K562 (cell line): Measurements from ENCODE around the gene DHRS12. TPM values are rescaled to one million over a fixed set of nuclear protein-coding genes. Genes with fewer than 3 reads are reported as not detected.

ENCODE experiments used
- ATAC-seq: fragments of 200-7000 bp; cut with Tn5 transposase; 3 replicates; pipeline ENCODE4 v1.9.1; 2020; ENCODE audit warnings: moderate library complexity
- BruUV-seq: library from RNA; stranded (reverse); fragments of 400-500 nt; replicated peaks from 2 replicates; lab custom pipeline; 2021; lab: Mats Ljungman, UMichigan
- CTCF ChIA-PET: fragments of 300-600 bp; formaldehyde crosslinking; extraction: SDS; loops from one replicate; lab custom pipeline; 2021; ENCODE audit warnings: low intra/inter-chr PET ratio; lab: Yijun Ruan, JAX
- POLR2A ChIA-PET: fragments of 300-600, 350-650 bp; sonication (Branson Sonifier 250); formaldehyde crosslinking; extraction: SDS; loops from one replicate; lab custom pipeline; 2021; ENCODE audit warnings: antibody characterized with exemption, inconsistent platforms; lab: Yijun Ruan, JAX
- DNase-seq, 4 experiments: peaks; one replicate each; pipeline versions ENCODE4 v3.0.0 to v3.0.0-alpha.2; 2011 to 2018; ENCODE audit warnings: low spot score in 3 of 4, mixed read lengths in 3 of 4; ENCODE audit errors: extremely low read depth in 1 of 4
- FAIRE-seq: peaks from 2 replicates; lab custom pipeline; 2011; peaks lifted over from hg19 to GRCh38; lab: Jason Lieb, UNC
- H2AFZ ChIP-seq: 2 replicates; pipeline ENCODE4 v1.6.0; 2011; ENCODE audit warnings: low read depth, low read length, control low read depth, inconsistent platforms
- H3K27ac ChIP-seq: fragments of 200-600 bp; 3 replicates; pipeline ENCODE4 v1.8.0; 2011; ENCODE audit warnings: low read depth, mild to moderate bottlenecking, control low read depth, inconsistent platforms, low read length, moderate library complexity, mixed read lengths; ENCODE audit errors: extremely low read depth
- H3K27me3 ChIP-seq, 2 experiments: fragments of 300-600 bp in 1 of 2; 2 replicates in 1 of 2; 3 replicates in 1 of 2; pipeline versions ENCODE4 v1.6.0 to v1.8.0; 2011; ENCODE audit warnings: inconsistent platforms in 2 of 2, low read length in 2 of 2, mild to moderate bottlenecking in 1 of 2, mixed read lengths in 1 of 2, moderate library complexity in 1 of 2; ENCODE audit not compliant: control insufficient read depth in 2 of 2, insufficient read depth in 2 of 2
- H3K36me3 ChIP-seq: fragments of 300-600 bp; 3 replicates; pipeline ENCODE4 v1.8.0; 2011; ENCODE audit warnings: mild to moderate bottlenecking, low read length, inconsistent platforms; ENCODE audit not compliant: control insufficient read depth, insufficient read depth
- H3K4me1 ChIP-seq, 2 experiments: fragments of 200-600 bp in 1 of 2; replicated peaks in 1 of 2; 2 replicates in 1 of 2; 3 replicates in 1 of 2; pipeline versions ENCODE4 v1.5.1 to v1.8.0; 2011; ENCODE audit warnings: inconsistent platforms in 2 of 2, low read length in 2 of 2, mild to moderate bottlenecking in 1 of 2, mixed read lengths in 1 of 2, moderate library complexity in 1 of 2; ENCODE audit not compliant: control insufficient read depth in 2 of 2, insufficient read depth in 2 of 2
- H3K4me2 ChIP-seq: 2 replicates; pipeline ENCODE4 v1.6.1; 2011; ENCODE audit warnings: low read length, control low read depth, inconsistent platforms, mixed read lengths; ENCODE audit not compliant: insufficient read depth
- H3K4me3 ChIP-seq: fragments of 200-600 bp; sonication (generic), shearing (Covaris generic); 2 replicates; pipeline ENCODE4 v1.5.1; 2016; ENCODE audit warnings: control low read depth, inconsistent platforms
- H3K79me2 ChIP-seq: fragments of 200-600 bp; 3 replicates; pipeline ENCODE4 v1.8.0; 2011; ENCODE audit warnings: low read length, inconsistent platforms; ENCODE audit not compliant: control insufficient read depth, insufficient read depth
- H3K9ac ChIP-seq, 2 experiments: 2 replicates each; pipeline versions ENCODE4 v1.6.0 to v1.6.1; 2011; ENCODE audit warnings: low read depth in 2 of 2, low read length in 2 of 2, control low read depth in 1 of 2, inconsistent platforms in 1 of 2, mild to moderate bottlenecking in 1 of 2, mixed read lengths in 1 of 2; ENCODE audit not compliant: insufficient read depth in 1 of 2
- H3K9me1 ChIP-seq: one replicate; pipeline ENCODE4 v1.6.0; 2011; ENCODE audit warnings: inconsistent platforms, mild to moderate bottlenecking, low read length, moderate library complexity; ENCODE audit not compliant: control insufficient read depth, insufficient read depth
- H3K9me3 ChIP-seq: replicated peaks from 2 replicates; pipeline ENCODE4 v1.5.1; 2011; ENCODE audit warnings: low read depth, low read length, inconsistent platforms; ENCODE audit not compliant: control insufficient read depth, insufficient read depth
- H4K20me1 ChIP-seq: replicated peaks from 2 replicates; pipeline ENCODE4 v1.6.1; 2011; ENCODE audit warnings: low read length, inconsistent platforms, mixed read lengths; ENCODE audit not compliant: control insufficient read depth, insufficient read depth
- CXXC5 ChIP-seq: fragments of 250-450 bp; sonication (Bioruptor Pico); IDR thresholded peaks from 2 replicates; pipeline ENCODE4 v1.8.0; 2022; ENCODE audit warnings: inconsistent platforms, mild to moderate bottlenecking, moderate library complexity
- MEF2D ChIP-seq: conservative IDR thresholded peaks from 2 replicates; pipeline ENCODE4 v1.6.1; 2016; ENCODE audit warnings: low read depth, missing genetic modification characterization, missing compliant biosample characterization
- NFE2 ChIP-seq: IDR thresholded peaks from 2 replicates; pipeline ENCODE4 v1.6.1; 2014; ENCODE audit warnings: antibody characterized with exemption, low read depth
- SIN3B ChIP-seq: fragments of 450-650 bp; IDR thresholded peaks from 2 replicates; pipeline ENCODE4 v1.6.1; 2017; ENCODE audit warnings: low read depth, mild to moderate bottlenecking, moderate library complexity
- SMARCB1 ChIP-seq: IDR thresholded peaks from 2 replicates; pipeline ENCODE4 v1.6.1; 2011; ENCODE audit warnings: improper control_type of control experiment, low read depth; ENCODE audit not compliant: insufficient read length
- ZNF232 ChIP-seq: sonication (generic); formaldehyde crosslinking; IDR thresholded peaks from 2 replicates; pipeline ENCODE4 v1.8.0; 2022; ENCODE audit warnings: mild to moderate bottlenecking, missing genetic modification reagents
- WGBS: fragments of 100-300 bp; shearing (Covaris generic); methylation state at CpG from one replicate; pipeline ENCODE4 v1.1.6; 2016; ENCODE audit warnings: low coverage, mixed read lengths; ENCODE audit not compliant: insufficient coverage; ENCODE audit errors: missing lambda C conversion rate; 5-methylcytosine and 5-hydroxymethylcytosine counted together
- in situ Hi-C: fragments of 300-500 bp; cut with MboI; formaldehyde crosslinking; loops from 4 replicates; pipeline ENCODE4 v1.15.0; 2018; ENCODE audit warnings: inconsistent platforms, mixed read lengths
- intact Hi-C: fragments of 100-400 bp; cut with micrococcal nuclease; formaldehyde crosslinking; loops from 2 replicates; pipeline ENCODE4 v1.14.2; 2022
- polyA plus RNA-seq, 8 experiments: library from polyadenylated mRNA; depleted of rRNA in 4 of 8; stranded (reverse) in 5 of 8; unstranded in 3 of 8; fragments of >200 nt; fragmentation: Nextera tagmentation in 2 of 8; fragmentation: Illumina TruSeq in 1 of 8; extraction: Ambion mirVana in 2 of 8; extraction: Trizol in 1 of 8; gene quantifications; 2 replicates each; pipeline versions ENCODE4 v1.2.1 to v1.2.3, GENCODE V29; 2011 to 2014; ENCODE audit warnings: inconsistent platforms in 1 of 8, missing spikeins in 1 of 8
- total RNA-seq, 7 experiments: library from RNA; depleted of rRNA in 6 of 7; stranded (reverse); fragments of >200 nt in 6 of 7; fragmentation: Illumina TruSeq in 2 of 7; extraction: Trizol in 2 of 7; gene quantifications; 2 replicates each; pipeline versions ENCODE4 v1.2.1 to v1.2.3, GENCODE V29; 2011 to 2021; ENCODE audit warnings: low replicate concordance in 1 of 7
- TF ChIP-seq, protein P1 (sequence below): sonication (generic); formaldehyde crosslinking; IDR thresholded peaks from 2 replicates; pipeline ENCODE4 v1.8.1; 2023; ENCODE audit warnings: mild to moderate bottlenecking, missing genetic modification reagents
- TF ChIP-seq, protein P2 (sequence below): fragments of 450-650 bp; conservative IDR thresholded peaks from 2 replicates; pipeline ENCODE4 v1.6.1; 2016; ENCODE audit warnings: missing genetic modification characterization, low read depth, mild to moderate bottlenecking, control low read depth, missing compliant biosample characterization
- TF ChIP-seq, protein P3 (sequence below): fragments of 250-450 bp; sonication (Bioruptor Pico); IDR thresholded peaks from 2 replicates; pipeline ENCODE4 v1.4.0; 2020; ENCODE audit warnings: mild to moderate bottlenecking

The DHRS12 gene
- total and polyA plus RNA-seq, 9 of the 15 experiments (the other 6 are each of a cell fraction or from before 2014, with no cell fraction given) = 0.62 to 2.7 (median 0.98) TPM

DNA sequence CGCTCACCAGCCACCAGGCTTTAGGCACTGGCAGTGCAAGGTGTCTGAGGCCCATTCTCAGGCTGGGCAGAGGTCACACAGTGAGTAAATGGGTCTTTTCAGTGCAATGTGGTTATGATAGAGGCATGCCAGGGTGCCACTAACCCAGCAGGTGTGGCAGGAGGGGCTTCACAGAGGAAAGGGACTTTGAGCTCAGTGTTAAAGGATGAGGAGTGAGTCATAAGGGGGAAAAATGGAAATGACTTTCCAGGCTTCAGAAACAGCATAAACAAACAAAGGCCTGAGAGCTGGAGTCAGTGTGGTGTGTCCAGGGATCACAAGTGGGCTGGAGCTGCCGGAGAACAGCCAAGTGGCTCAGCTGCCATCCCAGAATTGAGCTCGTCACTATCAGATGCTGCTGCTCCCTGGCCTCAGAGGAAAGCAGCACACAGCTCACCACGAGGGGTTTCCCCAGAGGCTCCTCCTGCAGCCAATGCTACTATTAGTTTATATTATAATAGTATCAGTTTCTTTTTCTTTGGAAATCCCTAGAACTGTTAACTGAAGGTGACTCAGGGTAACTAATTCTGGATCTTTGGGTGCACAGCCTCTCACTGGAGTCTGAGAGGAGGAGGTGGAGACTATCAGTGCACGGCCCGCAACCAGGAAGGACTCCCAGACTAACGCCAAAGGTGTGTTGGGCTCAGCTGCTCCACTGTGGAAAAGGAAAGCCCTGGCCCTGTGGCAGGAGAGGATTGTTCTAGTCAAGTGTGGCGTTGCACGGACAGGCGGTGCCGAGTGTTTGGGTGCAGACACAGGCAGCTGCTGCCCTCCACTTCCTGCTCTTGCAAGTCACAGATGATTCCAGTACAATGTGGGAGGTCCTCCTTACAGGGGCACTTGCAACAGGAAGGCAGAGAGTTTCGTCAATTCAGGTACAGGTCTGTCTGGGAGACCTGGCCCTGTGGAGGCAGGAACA lies 39.5 kb downstream of the DHRS12 start:
- ChIA-PET CTCF (no interaction called here), POLR2A (no interaction called here)
- Histone ChIP-seq H4K20me1 (no peaks in the 10 kb centered on the region), H3K36me3 (no peaks in the 10 kb centered on the region), H3K4me3 (no peak overlapping the region), H3K9me1 (no peaks in the 10 kb centered on the region), H3K27ac (no peak overlapping the region), H2AFZ (no peak overlapping the region), H3K9me3 (no peaks in the 10 kb centered on the region), H3K27me3 (no peaks in the 10 kb centered on the region), H3K4me1 (peaks cover 0 to 3% of the 10 kb centered on the region in 2 experiments; a peak in 2 of 5 replicates), H3K79me2 (no peaks in the 10 kb centered on the region), H3K9ac (no peak overlapping the region; a peak in 1 of 4 replicates), H3K4me2 (no peak overlapping the region)
- DNase-seq = no peak
- TF ChIP-seq, protein P1, sequence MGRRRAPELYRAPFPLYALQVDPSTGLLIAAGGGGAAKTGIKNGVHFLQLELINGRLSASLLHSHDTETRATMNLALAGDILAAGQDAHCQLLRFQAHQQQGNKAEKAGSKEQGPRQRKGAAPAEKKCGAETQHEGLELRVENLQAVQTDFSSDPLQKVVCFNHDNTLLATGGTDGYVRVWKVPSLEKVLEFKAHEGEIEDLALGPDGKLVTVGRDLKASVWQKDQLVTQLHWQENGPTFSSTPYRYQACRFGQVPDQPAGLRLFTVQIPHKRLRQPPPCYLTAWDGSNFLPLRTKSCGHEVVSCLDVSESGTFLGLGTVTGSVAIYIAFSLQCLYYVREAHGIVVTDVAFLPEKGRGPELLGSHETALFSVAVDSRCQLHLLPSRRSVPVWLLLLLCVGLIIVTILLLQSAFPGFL = no peak
- TF ChIP-seq SMARCB1 (no peak), MEF2D (tag) (no peak), SIN3B (no peak), ZNF232 (CRISPR knock-in tag) (no peak), NFE2 (no peak), CXXC5 (no peak)
- TF ChIP-seq, protein P2, sequence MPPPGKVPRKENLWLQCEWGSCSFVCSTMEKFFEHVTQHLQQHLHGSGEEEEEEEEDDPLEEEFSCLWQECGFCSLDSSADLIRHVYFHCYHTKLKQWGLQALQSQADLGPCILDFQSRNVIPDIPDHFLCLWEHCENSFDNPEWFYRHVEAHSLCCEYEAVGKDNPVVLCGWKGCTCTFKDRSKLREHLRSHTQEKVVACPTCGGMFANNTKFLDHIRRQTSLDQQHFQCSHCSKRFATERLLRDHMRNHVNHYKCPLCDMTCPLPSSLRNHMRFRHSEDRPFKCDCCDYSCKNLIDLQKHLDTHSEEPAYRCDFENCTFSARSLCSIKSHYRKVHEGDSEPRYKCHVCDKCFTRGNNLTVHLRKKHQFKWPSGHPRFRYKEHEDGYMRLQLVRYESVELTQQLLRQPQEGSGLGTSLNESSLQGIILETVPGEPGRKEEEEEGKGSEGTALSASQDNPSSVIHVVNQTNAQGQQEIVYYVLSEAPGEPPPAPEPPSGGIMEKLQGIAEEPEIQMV (tag) = no peak
- TF ChIP-seq, protein P3, sequence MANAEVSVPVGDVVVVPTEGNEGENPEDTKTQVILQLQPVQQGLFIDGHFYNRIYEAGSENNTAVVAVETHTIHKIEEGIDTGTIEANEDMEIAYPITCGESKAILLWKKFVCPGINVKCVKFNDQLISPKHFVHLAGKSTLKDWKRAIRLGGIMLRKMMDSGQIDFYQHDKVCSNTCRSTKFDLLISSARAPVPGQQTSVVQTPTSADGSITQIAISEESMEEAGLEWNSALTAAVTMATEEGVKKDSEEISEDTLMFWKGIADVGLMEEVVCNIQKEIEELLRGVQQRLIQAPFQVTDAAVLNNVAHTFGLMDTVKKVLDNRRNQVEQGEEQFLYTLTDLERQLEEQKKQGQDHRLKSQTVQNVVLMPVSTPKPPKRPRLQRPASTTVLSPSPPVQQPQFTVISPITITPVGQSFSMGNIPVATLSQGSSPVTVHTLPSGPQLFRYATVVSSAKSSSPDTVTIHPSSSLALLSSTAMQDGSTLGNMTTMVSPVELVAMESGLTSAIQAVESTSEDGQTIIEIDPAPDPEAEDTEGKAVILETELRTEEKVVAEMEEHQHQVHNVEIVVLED (CRISPR knock-in tag) = no peak
- no peak for ATAC-seq
- intact Hi-C loops (no loop called here), in situ Hi-C loops (no loop called here)
- no TSS peak for BruUV-seq
- 77% methylated on average over 11 of the region's 12 CpGs for WGBS
- no peak for FAIRE-seq
